GM12875 (cell line): ENCODE data around the gene TP73.

ENCODE experiments used
- H3K4me3 ChIP-seq: one replicate; pipeline ENCODE4 v1.5.1; 2011; ENCODE audit warnings: low read depth, low read length, control low read depth
- TF ChIP-seq, protein P1 (sequence below): IDR thresholded peaks from 2 replicates; pipeline ENCODE4 v1.5.1; 2011; ENCODE audit warnings: low read depth, mild to moderate bottlenecking, control low read depth, inconsistent platforms, low read length, moderate library complexity, borderline replicate concordance; ENCODE audit not compliant: insufficient read depth

TP73 gene

DNA sequence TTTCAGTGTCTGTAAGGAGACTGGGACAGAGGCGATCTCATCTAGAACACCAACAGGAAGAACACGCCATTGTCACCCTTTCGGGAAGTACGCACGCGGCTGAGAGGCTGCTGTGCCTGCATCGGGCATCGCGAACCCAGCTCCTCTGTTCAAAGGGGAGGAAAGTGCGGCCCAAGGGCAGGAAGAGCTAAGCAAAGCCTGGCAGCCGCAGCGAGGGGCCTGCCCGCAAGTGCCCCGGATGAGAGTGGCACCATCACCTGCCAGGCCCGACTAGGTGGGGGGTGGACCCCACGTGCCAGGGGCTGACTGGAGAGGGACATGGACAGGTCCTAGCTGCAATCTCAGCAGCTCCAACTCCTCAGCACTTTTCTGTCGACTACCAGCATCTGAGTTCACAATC, 20.0 kb upstream of the TP73 start:
- no peak overlapping the region for H3K4me3 ChIP-seq
- TF ChIP-seq, protein P1, sequence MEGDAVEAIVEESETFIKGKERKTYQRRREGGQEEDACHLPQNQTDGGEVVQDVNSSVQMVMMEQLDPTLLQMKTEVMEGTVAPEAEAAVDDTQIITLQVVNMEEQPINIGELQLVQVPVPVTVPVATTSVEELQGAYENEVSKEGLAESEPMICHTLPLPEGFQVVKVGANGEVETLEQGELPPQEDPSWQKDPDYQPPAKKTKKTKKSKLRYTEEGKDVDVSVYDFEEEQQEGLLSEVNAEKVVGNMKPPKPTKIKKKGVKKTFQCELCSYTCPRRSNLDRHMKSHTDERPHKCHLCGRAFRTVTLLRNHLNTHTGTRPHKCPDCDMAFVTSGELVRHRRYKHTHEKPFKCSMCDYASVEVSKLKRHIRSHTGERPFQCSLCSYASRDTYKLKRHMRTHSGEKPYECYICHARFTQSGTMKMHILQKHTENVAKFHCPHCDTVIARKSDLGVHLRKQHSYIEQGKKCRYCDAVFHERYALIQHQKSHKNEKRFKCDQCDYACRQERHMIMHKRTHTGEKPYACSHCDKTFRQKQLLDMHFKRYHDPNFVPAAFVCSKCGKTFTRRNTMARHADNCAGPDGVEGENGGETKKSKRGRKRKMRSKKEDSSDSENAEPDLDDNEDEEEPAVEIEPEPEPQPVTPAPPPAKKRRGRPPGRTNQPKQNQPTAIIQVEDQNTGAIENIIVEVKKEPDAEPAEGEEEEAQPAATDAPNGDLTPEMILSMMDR: no peak

DNA sequence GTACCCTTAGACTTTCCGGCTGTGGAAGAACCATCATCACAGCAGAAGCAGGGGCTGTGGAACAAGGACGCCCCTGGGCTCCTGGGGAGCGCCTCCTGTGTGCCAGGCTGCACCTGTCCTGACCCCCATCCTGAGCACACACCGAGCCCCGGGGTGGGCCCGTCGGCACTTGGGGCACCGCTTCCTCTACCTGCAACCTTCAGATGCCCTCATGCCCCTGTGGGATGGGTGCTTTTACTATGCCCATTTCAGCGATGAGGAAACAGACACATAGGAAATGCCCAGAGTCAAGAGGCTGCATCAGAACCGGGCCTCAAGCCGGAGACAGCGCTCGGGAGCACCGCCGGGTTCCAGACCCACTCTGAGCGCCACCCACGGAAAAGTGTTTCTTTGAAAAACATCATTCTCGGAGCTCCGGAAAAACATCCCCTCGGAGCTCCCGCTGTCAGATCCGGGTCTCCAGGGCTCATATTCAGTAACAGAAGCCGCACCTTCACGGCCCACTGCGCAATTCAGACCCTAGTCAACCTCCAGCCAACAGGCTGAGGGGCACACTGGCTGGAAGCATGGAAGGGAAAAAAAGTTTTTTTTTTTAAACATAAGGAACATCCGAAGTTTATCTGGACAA, 19.5 kb upstream of the TP73 start:
- TF ChIP-seq, protein P1: no peak
- H3K4me3 ChIP-seq: no peak overlapping the region

DNA sequence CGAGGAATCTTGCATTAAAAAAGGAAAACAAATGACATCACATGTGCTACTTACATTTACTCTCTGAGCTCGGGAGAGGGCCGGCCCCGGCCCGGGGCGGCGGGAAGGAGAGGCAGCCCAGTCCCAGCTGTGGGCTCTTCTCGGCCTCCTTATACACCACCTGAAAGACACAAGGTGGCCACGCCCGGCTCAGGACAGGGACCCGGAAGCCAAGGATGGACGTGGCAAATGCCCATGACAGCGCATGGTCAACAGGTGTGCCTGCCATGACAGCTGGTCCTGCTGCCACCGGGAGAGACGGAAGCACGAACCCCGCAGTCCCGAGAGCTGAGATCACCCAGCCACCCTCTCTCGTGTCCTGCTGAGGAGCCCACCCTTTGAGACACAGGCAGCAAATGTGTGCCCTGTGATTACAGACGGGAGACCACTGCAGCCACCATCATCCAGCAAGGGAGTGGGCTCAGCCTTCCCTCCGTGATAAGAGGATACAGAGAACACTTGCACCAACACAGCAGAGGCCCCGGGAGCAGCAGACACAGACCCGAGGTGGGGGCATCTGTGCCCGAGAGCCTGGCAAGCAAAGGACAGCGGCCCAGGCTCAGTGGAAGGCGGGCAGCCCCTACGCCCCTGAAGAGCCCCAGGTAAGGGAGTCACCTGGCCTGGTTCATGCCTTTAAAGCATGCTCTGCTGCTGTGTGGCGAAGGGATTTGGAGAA, 18.8 kb upstream of the TP73 start:
- no peak overlapping the region for H3K4me3 ChIP-seq
- TF ChIP-seq, protein P1: no peak

DNA sequence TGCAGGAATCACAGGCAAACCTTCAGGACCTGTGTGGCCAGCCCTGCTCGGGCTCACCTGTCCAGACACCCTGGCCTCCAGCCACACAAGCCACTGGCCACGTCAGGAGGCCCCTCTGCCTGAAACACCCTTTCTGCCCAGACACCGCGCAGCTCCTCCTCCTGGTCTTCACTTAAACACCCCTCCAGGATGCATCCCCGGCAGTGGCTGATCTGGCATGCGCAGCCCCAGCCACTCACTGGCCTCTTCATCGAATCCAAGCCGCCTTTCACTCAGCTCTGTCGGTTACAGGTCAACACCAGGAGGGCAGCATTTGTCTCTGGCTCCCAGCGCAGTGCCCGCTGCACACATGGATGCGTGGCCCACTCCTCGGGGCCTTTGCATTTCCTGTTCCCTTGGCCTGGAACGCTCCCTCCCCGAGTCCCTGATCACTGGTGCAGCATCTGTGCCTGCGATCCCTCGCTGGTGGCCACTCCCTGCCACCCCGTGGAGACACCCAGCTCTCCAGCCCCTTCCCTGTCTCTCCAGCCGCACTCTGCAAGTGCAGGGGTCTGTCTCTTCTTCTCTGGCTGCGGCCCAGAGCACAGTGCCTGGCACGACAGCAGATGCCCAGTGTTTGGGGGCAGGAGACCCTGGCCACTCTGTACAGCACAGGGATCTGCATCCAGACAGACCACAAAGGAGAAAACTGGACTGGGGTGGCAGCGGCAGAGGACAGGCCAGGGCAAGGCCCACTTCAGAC, 18.1 kb upstream of the TP73 start:
- no peak overlapping the region for H3K4me3 ChIP-seq
- TF ChIP-seq, protein P1: no peak

DNA sequence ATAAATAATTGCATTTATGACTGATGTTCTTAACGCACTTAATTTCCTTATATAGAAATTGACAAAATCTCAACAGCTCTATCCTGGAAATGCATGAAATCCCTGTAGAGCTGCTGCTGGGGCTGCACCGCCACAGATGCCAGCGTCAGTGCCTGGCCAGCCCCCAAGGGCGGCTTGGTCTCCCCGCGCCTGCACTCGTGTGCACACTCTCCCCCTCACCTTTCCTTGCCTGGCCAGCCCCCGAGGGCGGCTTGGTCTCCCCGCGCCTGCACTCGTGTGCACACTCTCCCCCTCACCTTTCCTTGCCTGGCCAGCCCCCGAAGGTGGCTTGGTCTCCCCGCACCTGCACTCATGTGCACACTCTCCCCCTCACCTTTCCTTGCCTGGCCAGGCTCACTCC, 16.2 kb upstream of the TP73 start:
- TF ChIP-seq, protein P1: no peak
- no peak overlapping the region for H3K4me3 ChIP-seq

DNA sequence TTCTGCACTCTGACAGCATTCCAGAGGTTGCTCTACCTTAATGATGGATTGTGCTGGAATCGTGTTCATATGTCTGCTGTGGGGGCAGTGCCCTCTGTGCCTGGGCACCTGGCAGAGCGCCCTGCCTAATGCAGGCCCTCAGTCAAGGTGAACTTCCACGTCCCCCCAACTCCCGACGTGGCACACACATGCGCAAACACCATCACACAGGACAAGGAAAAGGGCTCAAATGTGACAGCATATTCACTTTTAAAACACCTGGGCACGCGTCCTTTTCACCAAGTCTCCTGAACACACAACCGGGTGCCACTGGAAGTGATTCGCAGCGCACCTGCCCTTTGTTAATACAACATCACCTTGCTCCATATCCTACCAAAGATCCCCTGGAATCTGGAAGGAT, 15.8 kb upstream of the TP73 start:
- TF ChIP-seq, protein P1: no peak
- no peak overlapping the region for H3K4me3 ChIP-seq
